ENCODE data around the gene STAG1.

Gene STAG1

DNA sequence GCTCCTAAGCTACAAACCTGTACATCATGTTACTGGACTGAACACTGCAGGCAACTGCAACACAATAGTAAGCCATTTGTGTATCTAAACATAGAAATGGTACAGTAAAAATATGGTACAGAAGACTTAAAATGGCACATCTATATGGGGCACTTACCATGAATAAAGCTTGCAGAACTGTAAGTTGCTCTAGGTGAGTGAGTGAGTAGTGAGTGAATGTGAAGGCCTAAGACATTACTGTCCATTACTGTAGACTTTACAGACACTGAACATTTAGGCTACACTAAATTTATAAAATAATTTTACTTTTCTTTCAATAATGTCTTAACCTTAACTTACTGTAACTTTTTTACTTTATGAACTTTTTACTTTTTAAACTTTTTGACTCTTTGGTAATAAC lies 76.2 kb downstream of the STAG1 start:
- no peak for DNase-seq
- Histone ChIP-seq H3K36me3 (no peaks in the 10 kb centered on the region), H3K4me1 (peaks cover 0 to 55% (median 5%) of the 10 kb centered on the region in 4 donors), H3K9me3 (no peaks in the 10 kb centered on the region), H3K4me3 (no peak overlapping the region), H3K27ac (no peak overlapping the region), H3K27me3 (no peaks in the 10 kb centered on the region)
- intact Hi-C loops (cut with DNase I; ENCODE audit: low total_unique reads) = no loop called here
- TF ChIP-seq, protein P1, sequence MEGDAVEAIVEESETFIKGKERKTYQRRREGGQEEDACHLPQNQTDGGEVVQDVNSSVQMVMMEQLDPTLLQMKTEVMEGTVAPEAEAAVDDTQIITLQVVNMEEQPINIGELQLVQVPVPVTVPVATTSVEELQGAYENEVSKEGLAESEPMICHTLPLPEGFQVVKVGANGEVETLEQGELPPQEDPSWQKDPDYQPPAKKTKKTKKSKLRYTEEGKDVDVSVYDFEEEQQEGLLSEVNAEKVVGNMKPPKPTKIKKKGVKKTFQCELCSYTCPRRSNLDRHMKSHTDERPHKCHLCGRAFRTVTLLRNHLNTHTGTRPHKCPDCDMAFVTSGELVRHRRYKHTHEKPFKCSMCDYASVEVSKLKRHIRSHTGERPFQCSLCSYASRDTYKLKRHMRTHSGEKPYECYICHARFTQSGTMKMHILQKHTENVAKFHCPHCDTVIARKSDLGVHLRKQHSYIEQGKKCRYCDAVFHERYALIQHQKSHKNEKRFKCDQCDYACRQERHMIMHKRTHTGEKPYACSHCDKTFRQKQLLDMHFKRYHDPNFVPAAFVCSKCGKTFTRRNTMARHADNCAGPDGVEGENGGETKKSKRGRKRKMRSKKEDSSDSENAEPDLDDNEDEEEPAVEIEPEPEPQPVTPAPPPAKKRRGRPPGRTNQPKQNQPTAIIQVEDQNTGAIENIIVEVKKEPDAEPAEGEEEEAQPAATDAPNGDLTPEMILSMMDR (IDR thresholded peaks at IDR 0.05) = no peak

DNA sequence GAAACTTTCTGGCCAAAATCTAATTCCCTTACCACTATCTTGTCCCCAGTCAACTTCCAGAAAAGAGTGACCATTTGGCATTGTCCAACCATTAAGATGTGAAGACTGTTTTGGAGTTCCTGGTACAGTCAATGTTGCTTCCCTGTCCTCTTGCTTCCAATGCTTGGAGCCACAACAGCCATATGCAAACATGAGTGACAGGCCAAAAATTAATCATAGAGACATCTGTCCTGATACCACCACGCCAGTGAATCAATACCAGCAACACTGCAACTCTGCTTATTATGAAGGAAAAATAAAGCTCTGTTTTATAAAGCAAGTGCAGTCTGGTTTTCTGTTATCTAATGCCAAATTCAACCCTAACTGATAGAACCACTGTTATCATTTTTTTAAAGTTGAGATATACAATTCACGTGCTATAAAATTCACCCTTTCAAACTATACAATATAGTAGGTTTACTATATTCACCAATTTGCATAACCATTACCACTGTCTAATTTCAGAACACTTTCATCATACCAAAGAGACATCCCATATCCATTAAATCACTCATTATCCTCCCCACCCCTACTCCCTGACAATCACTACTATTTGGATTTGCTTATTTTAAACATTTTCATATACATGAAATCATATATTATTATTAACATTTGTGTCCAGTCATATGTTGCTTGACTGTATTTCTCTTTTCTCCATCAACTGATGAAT lies 76.9 kb downstream of the STAG1 start:
- Histone ChIP-seq H3K27me3 (no peaks in the 10 kb centered on the region), H3K4me1 (peaks cover 0 to 54% (median 5%) of the 10 kb centered on the region in 4 donors), H3K36me3 (no peaks in the 10 kb centered on the region), H3K9me3 (no peaks in the 10 kb centered on the region), H3K4me3 (no peak overlapping the region), H3K27ac (no peak overlapping the region)
- intact Hi-C loops (cut with DNase I; ENCODE audit: low total_unique reads) = no loop called here
- TF ChIP-seq, protein P1 (IDR thresholded peaks at IDR 0.05) = no peak
- DNase-seq = no peak

DNA sequence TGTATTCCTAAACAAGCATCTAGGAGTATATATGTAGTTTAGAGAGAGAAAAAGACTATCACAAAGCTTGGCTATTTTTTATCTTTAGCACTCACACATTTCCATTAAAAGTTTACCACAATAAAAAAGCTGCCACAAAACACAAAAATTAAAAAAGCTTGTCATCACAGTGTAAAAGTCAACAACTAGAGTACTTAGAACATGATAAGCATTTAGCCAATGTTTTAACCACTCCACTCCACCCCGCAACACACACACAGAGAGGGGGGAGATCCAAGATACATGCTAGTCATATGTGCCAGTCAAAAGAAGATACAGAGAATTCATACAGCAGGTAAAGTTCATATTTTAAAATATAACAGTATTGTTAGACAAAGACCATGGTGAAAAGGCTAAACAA lies 79.7 kb downstream of the STAG1 start:
- TF ChIP-seq, protein P1 (IDR thresholded peaks at IDR 0.05) = no peak
- Histone ChIP-seq H3K36me3 (no peaks in the 10 kb centered on the region), H3K4me1 (peaks cover 0 to 37% (median 5%) of the 10 kb centered on the region in 4 donors), H3K9me3 (no peaks in the 10 kb centered on the region), H3K27ac (no peak overlapping the region), H3K4me3 (no peak overlapping the region), H3K27me3 (no peaks in the 10 kb centered on the region)
- intact Hi-C loops (cut with DNase I; ENCODE audit: low total_unique reads) = no loop called here
- no peak for DNase-seq

DNA sequence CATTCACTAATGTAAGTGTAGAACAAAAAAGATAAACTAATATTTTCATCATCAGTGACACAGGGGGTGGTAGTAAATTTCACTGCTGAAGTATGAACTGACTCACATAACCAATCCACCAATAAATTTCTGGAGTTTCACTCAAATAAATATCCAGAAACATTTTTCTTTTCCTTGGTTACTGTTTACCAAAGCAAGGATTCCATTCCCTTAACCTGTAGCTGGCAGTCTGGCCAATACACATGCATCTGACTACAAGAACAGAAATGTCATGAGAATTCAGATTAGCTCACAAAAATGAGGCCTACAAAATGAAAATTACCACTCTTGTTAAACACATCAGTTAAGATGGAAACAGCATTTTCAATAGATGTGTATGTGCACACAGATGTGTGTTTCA lies 80.3 kb downstream of the STAG1 start:
- intact Hi-C loops (cut with DNase I; ENCODE audit: low total_unique reads) = no loop called here
- no peak overlapping the region for H3K4me3 ChIP-seq
- no peak overlapping the region for H3K27ac ChIP-seq
- TF ChIP-seq, protein P1 (IDR thresholded peaks at IDR 0.05) = no peak
- peaks cover 0 to 33% (median 5%) of the 10 kb centered on the region in 4 donors for H3K4me1 ChIP-seq
- DNase-seq = no peak
- H3K36me3 ChIP-seq = no peaks in the 10 kb centered on the region
- no peaks in the 10 kb centered on the region for H3K9me3 ChIP-seq
- no peaks in the 10 kb centered on the region for H3K27me3 ChIP-seq

DNA sequence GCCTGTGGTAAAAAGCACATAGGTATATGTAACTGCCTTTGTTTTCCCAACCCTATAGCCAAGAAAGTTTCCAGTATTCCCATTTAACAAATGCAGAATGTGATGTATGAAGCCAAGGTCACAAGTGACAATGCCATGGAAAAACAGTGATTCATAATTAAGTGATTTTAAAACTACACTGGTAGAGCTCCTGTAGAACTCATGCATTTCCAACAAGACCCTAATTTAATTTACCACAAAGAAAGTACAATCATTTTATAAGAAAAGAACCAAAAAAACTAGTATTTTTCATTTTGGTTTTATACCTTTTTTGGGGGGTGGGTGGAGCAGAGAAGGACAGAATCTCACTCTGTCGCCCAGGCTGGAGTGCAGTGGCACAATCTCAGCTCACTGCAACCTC lies 82.0 kb downstream of the STAG1 start:
- H3K9me3 ChIP-seq = no peaks in the 10 kb centered on the region
- no peak overlapping the region for H3K4me3 ChIP-seq
- no peak for DNase-seq
- H3K36me3 ChIP-seq = no peaks in the 10 kb centered on the region
- peaks cover 0 to 27% (median 7%) of the 10 kb centered on the region in 4 donors for H3K4me1 ChIP-seq
- no peak overlapping the region for H3K27ac ChIP-seq
- TF ChIP-seq, protein P1 (IDR thresholded peaks at IDR 0.05) = no peak
- intact Hi-C loops (cut with DNase I; ENCODE audit: low total_unique reads) = no loop called here
- H3K27me3 ChIP-seq = no peaks in the 10 kb centered on the region

All from tibial artery (tissue), 4 donors.